DND-41 (cell line): ENCODE results near the gene LACTBL1.

Source experiments
- ATAC-seq: fragments of 200-7000 bp; cut with Tn5 transposase; 3 replicates; pipeline ENCODE4 v1.9.1; 2021; ENCODE audit warnings: low read depth; ENCODE audit not compliant: insufficient read depth
- DNase-seq: peaks from one replicate; pipeline ENCODE4 v3.0.0-alpha.2; 2020
- H2AFZ ChIP-seq: 2 replicates; pipeline ENCODE4 v1.6.0; 2012; ENCODE audit warnings: low read depth, low read length
- H3K27ac ChIP-seq: 2 replicates; pipeline ENCODE4 v1.5.1; 2012; ENCODE audit warnings: low read length, inconsistent platforms
- H3K27me3 ChIP-seq: fragments of 200-600 bp; sonication (generic); 2 replicates; pipeline ENCODE4 v1.6.0; 2012; ENCODE audit warnings: low read length, mild to moderate bottlenecking, inconsistent platforms; ENCODE audit not compliant: insufficient read depth, poor library complexity
- H3K36me3 ChIP-seq: 2 replicates; pipeline ENCODE4 v1.5.1; 2012; ENCODE audit warnings: low read length, inconsistent platforms; ENCODE audit not compliant: insufficient read depth
- H3K4me1 ChIP-seq: 2 replicates; pipeline ENCODE4 v1.5.1; 2012; ENCODE audit warnings: mild to moderate bottlenecking, low read length; ENCODE audit not compliant: insufficient read depth
- H3K4me2 ChIP-seq: 2 replicates; pipeline ENCODE4 v1.6.0; 2012; ENCODE audit warnings: mild to moderate bottlenecking, moderate library complexity, low read length, inconsistent platforms; ENCODE audit not compliant: insufficient read depth
- H3K4me3 ChIP-seq, 2 experiments: fragments of 200-600 bp in 1 of 2; shearing (Covaris generic) in 1 of 2; 2 replicates each; pipeline ENCODE4 v1.5.1; 2012 to 2016; ENCODE audit warnings: inconsistent platforms in 2 of 2, low read length in 2 of 2, mild to moderate bottlenecking in 2 of 2, low read depth in 1 of 2, moderate library complexity in 1 of 2
- H3K79me2 ChIP-seq: 2 replicates; pipeline ENCODE4 v1.6.0; 2012; ENCODE audit warnings: low read length, inconsistent platforms; ENCODE audit not compliant: insufficient read depth
- H3K9ac ChIP-seq: 2 replicates; pipeline ENCODE4 v1.6.0; 2012; ENCODE audit warnings: low read depth, mild to moderate bottlenecking, inconsistent platforms, low read length, moderate library complexity
- H3K9me3 ChIP-seq: 2 replicates; pipeline ENCODE4 v1.5.1; 2012; ENCODE audit warnings: low read length, moderate library complexity, mild to moderate bottlenecking, inconsistent platforms; ENCODE audit not compliant: insufficient read depth, severe bottlenecking
- H4K20me1 ChIP-seq: 2 replicates; pipeline ENCODE4 v1.6.0; 2012; ENCODE audit warnings: low read length; ENCODE audit not compliant: insufficient read depth
- CTCF ChIP-seq: IDR thresholded peaks from 2 replicates; pipeline ENCODE4 v1.5.1; 2012; ENCODE audit warnings: borderline replicate concordance, low read length, moderate library complexity, mild to moderate bottlenecking; ENCODE audit not compliant: poor library complexity, severe bottlenecking; ENCODE audit errors: extremely low read depth
- EZH2 ChIP-seq: IDR thresholded peaks from 3 replicates; pipeline ENCODE4 v1.6.1; 2012; ENCODE audit warnings: borderline replicate concordance, low read depth, mild to moderate bottlenecking, moderate library complexity, low read length, inconsistent platforms; ENCODE audit not compliant: severe bottlenecking

The LACTBL1 gene

GRCh38 chr1:22917989-22918388 is 54.7 kb downstream of the LACTBL1 start:
- Histone ChIP-seq H3K9me3 (no peaks in the 10 kb centered on the region), H3K27me3 (peaks cover 19% of the 10 kb centered on the region), H3K79me2 (no peaks in the 10 kb centered on the region), H3K36me3 (no peaks in the 10 kb centered on the region), H3K27ac (no peak overlapping the region), H3K4me1 (no peaks in the 10 kb centered on the region), H3K4me2 (no peak overlapping the region), H3K4me3 (no peak overlapping the region), H4K20me1 (peaks cover 3% of the 10 kb centered on the region; the same call in 1 of the 2 replicates), H3K9ac (no peak overlapping the region), H2AFZ (no peak overlapping the region)
- TF ChIP-seq CTCF (no peak), EZH2 (no peak)
- ATAC-seq (no peak), DNase-seq (no peak)

- peaks cover 19% of the 10 kb centered on the region for H3K27me3 ChIP-seq
- H4K20me1 ChIP-seq = peaks cover 3% of the 10 kb centered on the region
- TF ChIP-seq EZH2 (no peak), CTCF (no peak)
- no peaks in the 10 kb centered on the region for H3K4me1 ChIP-seq
- H3K4me3 ChIP-seq = no peak overlapping the region
- no peak overlapping the region for H2AFZ ChIP-seq
- H3K79me2 ChIP-seq = no peaks in the 10 kb centered on the region
- no peaks in the 10 kb centered on the region for H3K36me3 ChIP-seq
- H3K27ac ChIP-seq = no peak overlapping the region
- no peaks in the 10 kb centered on the region for H3K9me3 ChIP-seq
- H3K4me2 ChIP-seq = no peak overlapping the region
- H3K9ac ChIP-seq = no peak overlapping the region
- DNase-seq (peak; percentile 13), ATAC-seq (no peak)
Measured at GRCh38 chr1:22916471-22916820, 56.2 kb downstream of the LACTBL1 start.

GRCh38 chr1:22915816-22916470 is 56.7 kb downstream of the LACTBL1 start:
- ATAC-seq (no peak), DNase-seq (no peak)
- H3K4me1 ChIP-seq = no peaks in the 10 kb centered on the region
- H3K9me3 ChIP-seq = no peaks in the 10 kb centered on the region
- H3K79me2 ChIP-seq = no peaks in the 10 kb centered on the region
- H3K9ac ChIP-seq = no peak overlapping the region
- H2AFZ ChIP-seq = no peak overlapping the region
- no peak overlapping the region for H3K4me2 ChIP-seq
- peaks cover 3% of the 10 kb centered on the region for H4K20me1 ChIP-seq
- H3K27ac ChIP-seq = no peak overlapping the region
- no peak overlapping the region for H3K4me3 ChIP-seq
- peaks cover 19% of the 10 kb centered on the region for H3K27me3 ChIP-seq
- no peak for TF ChIP-seq CTCF
- no peak for TF ChIP-seq EZH2
- no peaks in the 10 kb centered on the region for H3K36me3 ChIP-seq
